GM19455 (cell line): ENCODE measurements around the gene ZNF282.
A peak's percentile ranks its signal among the peaks of the same experiment; 100 is the strongest.

Experiments used
- ATAC-seq: cut with Tn5 transposase; IDR thresholded peaks from one replicate; pipeline ENCODE4 v1.9.1; 2021; ENCODE audit not compliant: unreplicated experiment

ZNF282 gene

GRCh38 chr7:149191851-149192250 lies 3.5 kb upstream of the ZNF282 start:
- no peak for ATAC-seq

- ATAC-seq = no peak
These were observed 557 bp upstream of the ZNF282 start for GRCh38 chr7:149194799-149195179.

GRCh38 chr7:149196151-149196704 lies 882 bp downstream of the ZNF282 start:
- peak; percentile 20 for ATAC-seq

GRCh38 chr7:149196705-149197171 lies 1.4 kb downstream of the ZNF282 start:
- ATAC-seq = peak; percentile 6

GRCh38 chr7:149197675-149198074 lies 2.3 kb downstream of the ZNF282 start:
- no peak for ATAC-seq

- ATAC-seq = no peak
These were observed 2.9 kb downstream of the ZNF282 start for GRCh38 chr7:149198161-149198816.

GRCh38 chr7:149199234-149199995 lies 4.1 kb downstream of the ZNF282 start:
- ATAC-seq = no peak

GRCh38 chr7:149202831-149203231 lies 7.5 kb downstream of the ZNF282 start:
- ATAC-seq = no peak

DNA sequence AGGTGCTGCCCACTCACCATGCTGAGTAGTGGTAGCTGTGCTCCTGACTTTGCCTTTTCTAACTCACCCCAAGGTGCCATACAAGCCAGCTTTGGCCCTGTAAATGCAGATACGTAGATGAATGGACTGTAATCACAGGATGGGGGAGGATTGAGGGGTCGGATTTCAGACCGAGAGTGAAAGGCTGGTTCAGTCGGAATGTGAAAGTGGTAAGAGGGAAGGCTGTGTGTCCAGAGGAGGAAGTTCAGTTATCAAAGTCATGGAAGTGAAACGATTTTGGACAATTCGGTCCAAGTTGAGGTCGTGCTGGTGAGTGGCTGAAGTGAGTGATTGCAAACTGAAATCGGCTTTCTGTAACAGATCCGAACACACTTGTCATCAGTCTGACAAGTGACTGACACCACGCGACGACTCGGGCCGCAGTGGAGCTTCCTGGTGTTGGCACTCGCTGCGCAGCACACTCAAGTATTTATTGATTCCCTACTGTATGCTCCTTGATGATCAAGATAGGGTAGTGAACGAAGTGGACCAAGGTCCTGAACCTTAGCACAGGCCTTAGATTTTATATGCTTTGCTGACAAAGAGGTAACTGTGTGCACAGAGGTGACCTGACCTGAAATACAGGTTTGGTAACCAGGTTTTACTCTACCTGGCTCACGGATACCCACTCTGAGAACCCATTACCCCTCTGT lies 10.5 kb downstream of the ZNF282 start:
- no peak for ATAC-seq

DNA sequence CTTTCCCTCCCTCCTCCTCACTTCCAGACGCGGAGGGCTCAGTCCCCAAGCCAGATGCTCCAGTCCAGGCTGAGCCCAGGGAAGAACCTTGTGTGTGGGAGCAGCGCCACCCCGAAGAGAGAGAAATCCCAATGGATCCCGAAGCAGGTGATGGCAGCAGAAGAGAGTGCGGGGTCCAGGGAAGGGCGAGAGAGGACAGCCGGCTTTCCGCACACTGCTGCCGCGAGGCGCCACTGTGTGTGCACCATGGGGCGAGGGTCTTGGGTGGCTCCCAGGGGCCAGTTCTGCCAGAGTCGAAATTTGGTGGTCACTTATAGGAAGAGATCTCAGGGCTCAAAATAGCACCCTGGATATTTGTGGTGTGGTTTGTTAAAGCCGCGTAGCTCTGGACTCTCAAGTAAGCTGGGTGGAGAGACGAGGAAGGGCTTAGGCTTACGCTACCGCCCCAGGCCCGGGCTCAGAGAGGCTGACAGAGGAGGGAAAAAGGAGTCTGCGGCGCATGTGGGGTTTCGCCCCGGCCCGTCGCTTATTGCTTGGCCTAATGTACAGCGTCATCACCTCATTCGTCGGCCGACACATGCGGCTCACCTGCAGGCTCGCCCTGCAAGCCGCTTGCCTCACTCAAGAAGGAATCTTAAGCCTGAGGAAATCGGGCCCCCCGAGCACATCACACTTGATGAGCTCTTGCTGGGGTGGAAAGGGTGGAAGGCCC lies 12.1 kb downstream of the ZNF282 start:
- ATAC-seq = no peak

DNA sequence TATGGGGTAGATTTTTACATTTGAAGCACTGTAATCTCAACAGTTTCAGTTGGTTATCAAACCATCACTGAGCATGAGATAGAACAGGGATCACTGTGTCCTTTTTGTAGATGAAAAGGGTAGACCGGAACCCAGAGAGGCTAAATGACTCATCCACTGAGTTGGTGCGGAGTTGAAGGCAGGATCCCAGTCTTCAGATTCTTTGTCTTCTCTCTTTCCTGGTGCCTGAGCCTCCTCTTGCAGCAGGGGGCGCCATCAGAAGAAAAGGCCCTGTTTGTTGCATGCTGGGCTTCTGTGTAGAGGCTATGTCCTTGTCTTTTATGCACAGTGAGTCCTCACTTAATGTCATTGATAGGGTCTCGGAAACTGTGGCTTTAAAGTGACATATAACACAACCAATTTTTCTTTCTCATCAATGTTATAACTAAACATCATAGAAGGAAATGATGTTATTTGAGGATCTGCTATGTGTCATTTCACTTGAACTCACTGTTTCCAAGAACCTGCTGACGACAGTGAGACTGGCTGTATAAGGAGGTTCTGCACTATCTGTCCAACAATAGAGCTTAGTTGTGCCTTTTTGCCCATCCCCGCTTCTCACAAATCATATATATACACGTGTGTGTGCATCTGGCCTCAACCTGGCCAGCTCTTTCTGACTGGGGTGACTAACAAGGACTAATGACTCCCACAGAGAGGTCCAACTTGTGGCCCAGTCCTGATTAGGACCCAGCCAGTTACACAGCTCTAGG lies 14.3 kb downstream of the ZNF282 start:
- peak; percentile 63 for ATAC-seq

DNA sequence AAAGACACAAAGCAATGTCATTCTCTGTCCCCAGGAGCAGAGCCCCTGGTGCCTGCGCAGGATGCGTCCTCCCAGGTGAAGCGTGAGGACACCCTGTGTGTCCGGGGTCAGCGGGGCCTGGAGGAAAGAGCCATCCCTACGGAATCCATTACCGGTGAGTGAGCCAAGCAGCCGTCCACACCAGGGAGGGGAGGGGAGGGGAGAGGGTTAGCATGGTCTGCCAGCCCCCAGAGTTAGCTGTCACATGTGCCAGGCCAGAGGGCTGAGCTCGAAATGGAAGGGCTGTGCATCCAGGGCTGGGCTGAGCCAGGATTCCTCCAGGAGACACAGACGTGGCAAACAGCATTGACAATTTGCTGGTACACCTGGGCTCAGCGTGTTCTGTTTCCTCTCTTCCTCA lies 15.2 kb downstream of the ZNF282 start:
- ATAC-seq = no peak

DNA sequence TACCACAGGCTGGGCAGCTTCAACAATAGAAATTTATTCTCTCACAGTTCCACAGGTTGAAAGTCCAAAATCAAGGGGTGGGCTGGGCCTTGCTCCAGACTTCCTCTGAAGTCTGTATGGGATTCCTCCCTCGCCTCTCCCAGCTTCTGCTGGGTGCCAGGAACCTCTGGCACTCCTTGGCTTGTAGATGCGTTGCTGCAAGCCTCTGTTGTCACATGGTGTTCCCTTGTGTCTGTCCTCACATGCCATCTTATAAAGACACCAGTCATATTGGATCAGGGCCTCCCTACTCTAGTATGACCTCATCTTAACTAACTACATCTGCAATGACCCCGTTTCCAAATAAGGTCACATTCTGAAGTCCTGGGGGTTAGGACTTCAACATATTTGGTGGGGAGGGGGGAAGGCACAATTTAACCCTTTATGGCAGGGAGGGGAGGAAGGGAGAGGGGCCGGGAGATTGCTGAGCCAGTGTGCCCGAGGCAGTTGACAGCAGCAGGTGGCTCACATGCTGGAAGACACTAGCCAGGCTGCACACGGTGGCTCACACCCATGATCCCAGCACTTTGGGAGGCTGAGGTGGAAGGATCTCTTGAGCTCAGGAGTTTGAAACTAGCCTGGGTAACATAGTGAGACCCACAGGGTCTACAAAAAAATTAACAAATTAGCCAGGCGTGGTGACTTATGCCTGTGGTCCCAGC lies 18.8 kb downstream of the ZNF282 start:
- no peak for ATAC-seq

DNA sequence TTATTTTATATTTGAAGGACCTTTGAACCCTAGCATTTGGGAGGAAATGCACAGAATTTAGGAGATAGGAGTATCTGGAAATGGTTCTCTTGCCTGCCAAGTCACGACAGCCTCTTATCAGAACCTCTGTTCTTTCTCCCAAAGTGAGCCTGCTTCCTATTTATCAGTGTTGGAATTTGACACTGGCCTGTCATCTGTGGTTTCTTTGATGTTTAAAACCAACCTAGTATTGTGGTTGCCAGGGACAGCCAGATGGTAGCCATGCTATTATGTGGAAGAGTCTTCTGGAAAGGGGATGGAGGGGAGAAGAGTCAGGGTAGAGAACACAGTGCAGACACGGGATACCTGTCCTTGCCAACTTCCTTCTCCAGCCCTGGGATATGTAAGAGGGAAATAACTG lies 21.1 kb downstream of the ZNF282 start:
- no peak for ATAC-seq

DNA sequence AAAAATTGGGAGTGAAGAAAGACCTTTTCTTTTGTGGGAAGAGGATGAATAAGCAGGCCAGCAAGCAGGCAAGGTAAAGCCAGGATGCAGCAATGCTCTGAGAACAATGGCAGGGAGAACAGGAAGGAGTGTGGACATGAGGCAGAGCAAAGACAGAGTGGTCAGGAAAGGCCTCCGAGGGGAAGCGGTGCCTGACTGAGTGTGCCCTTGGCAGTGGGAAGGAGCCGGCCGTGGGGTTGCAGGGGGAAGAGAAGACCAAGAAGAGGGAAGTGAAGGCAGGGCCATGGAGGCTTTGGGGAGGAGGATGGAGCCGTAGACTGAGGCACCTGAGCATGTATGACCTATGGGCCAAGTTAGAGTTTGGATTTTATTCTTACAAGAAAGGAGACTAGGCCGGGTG lies 22.2 kb downstream of the ZNF282 start:
- ATAC-seq = no peak

GRCh38 chr7:149218469-149219420 lies 23.4 kb downstream of the ZNF282 start:
- no peak for ATAC-seq

DNA sequence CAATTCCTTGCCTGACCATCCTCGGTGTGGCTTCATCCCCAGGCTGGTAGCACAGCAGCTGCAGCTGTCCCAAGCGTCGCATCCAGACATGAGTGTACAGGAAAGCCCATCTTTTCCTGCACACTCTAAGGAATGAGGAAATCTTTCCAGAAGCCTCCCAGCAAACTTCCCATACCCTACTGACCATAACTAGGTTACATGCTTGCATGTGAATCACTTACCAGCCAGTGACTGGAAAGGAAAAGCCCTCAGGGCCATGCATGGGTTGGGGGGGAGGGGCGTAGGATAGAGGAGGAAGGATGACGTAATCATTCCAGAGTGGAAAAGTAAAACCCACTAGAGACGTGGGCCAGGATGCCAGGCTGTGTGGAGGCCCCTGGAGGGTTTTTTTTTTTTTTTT lies 25.2 kb downstream of the ZNF282 start:
- ATAC-seq = no peak

- ATAC-seq = no peak
These were observed 27.8 kb downstream of the ZNF282 start for GRCh38 chr7:149223176-149223575.

DNA sequence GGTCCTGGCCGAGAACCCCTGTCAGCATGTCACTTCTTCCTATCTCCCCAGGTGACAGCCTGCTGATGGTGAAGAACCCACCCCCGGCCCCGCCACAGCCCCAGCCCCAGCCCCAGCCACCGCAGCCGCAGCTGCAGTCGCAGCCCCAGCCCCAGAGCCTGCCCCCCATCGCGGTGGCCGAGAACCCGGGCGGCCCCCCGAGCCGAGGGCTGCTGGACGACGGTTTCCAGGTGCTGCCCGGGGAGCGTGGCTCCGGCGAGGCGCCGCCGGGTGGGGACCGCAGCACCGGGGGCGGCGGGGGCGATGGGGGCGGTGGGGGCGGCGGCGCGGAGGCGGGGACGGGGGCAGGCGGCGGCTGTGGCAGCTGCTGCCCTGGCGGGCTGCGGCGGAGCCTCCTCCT lies 28.4 kb downstream of the ZNF282 start:
- no peak for ATAC-seq
